ENCODE data around the gene TNNT2. TPM values are rescaled to one million over a fixed set of nuclear protein-coding genes. Genes with fewer than 3 reads are reported as not detected.

The TNNT2 gene
- total RNA-seq, 6 experiments from 2014 or later = 0.18 to 1.1 (median 0.24) TPM; not detected in 3

DNA sequence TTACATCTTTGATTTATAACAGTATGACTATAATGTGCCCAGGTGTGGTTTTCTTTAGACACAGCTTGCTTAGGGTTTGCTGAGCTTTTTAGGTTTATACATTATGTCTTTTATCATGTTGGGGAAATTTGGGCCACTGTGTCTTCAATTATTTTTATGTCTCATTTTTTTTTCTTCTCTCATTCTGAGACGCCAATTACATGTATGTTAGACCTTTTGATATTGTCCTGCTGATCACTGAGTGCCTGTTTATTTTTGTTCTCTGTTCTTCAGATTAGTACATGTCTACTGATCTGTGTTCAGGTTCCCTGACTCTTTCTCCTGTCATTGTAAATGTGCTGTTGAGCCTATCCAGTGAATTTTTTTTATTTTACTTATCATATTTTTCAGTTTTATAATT lies 36.1 kb downstream of the TNNT2 start:
- TF ChIP-seq CTCF (IDR thresholded peaks at IDR 0.05) (no peak), POLR2A (IDR thresholded peaks at IDR 0.05) (no peak)
- H3K27ac ChIP-seq = no peak overlapping the region
- no peaks in the 10 kb centered on the region for H3K36me3 ChIP-seq
- WGBS (ENCODE audit: insufficient coverage, low coverage, low lambda C conversion rate, missing lambda C conversion rate) = 17% methylated on average over 1 of the region's 1 CpG
- H3K4me1 ChIP-seq = no peaks in the 10 kb centered on the region
- H3K9me3 ChIP-seq = no peaks in the 10 kb centered on the region
- intact Hi-C loops (cut with DNase I) = no loop called here
- DNase-seq = no peak
- no peak for ATAC-seq
- H3K4me3 ChIP-seq = no peak overlapping the region
- no peaks in the 10 kb centered on the region for H3K27me3 ChIP-seq

GRCh38 chr1:201336711-201337450 lies 40.6 kb downstream of the TNNT2 start:
- Histone ChIP-seq H3K9me3 (no peaks in the 10 kb centered on the region), H3K27me3 (no peaks in the 10 kb centered on the region), H3K4me1 (no peaks in the 10 kb centered on the region), H3K36me3 (no peaks in the 10 kb centered on the region), H3K27ac (no peak overlapping the region), H3K4me3 (no peak overlapping the region)
- 86% methylated on average over 1 of the region's 9 CpGs for WGBS (ENCODE audit: insufficient coverage, low coverage, low lambda C conversion rate, missing lambda C conversion rate)
- ATAC-seq = no peak
- intact Hi-C loops (cut with DNase I) = no loop called here
- DNase-seq = peak in 1 of 3 donors; percentile 30
- TF ChIP-seq POLR2A (IDR thresholded peaks at IDR 0.05) (no peak), CTCF (IDR thresholded peaks at IDR 0.05) (no peak)

DNA sequence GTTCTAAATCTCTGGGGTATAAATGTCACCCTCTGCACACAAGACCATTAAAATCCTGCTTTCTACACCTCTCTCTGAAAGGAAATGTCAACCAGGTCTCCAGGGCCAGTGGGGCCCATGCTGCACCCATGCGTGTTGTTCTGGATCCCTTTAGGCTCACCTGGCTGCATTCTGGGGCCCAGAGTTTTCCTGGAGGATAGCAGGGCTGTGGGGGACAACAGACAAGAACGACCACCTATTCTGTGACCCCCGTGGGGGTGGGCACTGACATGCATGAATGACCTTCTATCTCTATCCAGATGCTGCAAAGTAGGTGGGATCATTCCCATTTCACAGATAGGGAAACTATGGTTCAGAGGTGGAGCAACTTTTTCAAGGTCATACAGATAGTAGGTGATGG lies 41.6 kb downstream of the TNNT2 start:
- ATAC-seq = no peak
- TF ChIP-seq CTCF (IDR thresholded peaks at IDR 0.05) (no peak), POLR2A (IDR thresholded peaks at IDR 0.05) (no peak)
- no peak overlapping the region for H3K27ac ChIP-seq
- no peaks in the 10 kb centered on the region for H3K27me3 ChIP-seq
- intact Hi-C loops (cut with DNase I) = no loop called here
- H3K9me3 ChIP-seq = no peaks in the 10 kb centered on the region
- no peaks in the 10 kb centered on the region for H3K36me3 ChIP-seq
- H3K4me1 ChIP-seq = no peaks in the 10 kb centered on the region
- 42% methylated on average over 3 of the region's 3 CpGs for WGBS (ENCODE audit: insufficient coverage, low coverage, low lambda C conversion rate, missing lambda C conversion rate)
- no peak overlapping the region for H3K4me3 ChIP-seq
- peak in 1 of 3 donors; percentile 9 for DNase-seq

GRCh38 chr1:201335174-201335870 lies 42.2 kb downstream of the TNNT2 start:
- 80% methylated on average over 8 of the region's 10 CpGs for WGBS (ENCODE audit: insufficient coverage, low coverage, low lambda C conversion rate, missing lambda C conversion rate)
- H3K36me3 ChIP-seq = no peaks in the 10 kb centered on the region
- no peaks in the 10 kb centered on the region for H3K9me3 ChIP-seq
- H3K4me3 ChIP-seq = no peak overlapping the region
- H3K27me3 ChIP-seq = no peaks in the 10 kb centered on the region
- ATAC-seq (no peak), DNase-seq (peak in 1 of 3 donors; percentile 8)
- TF ChIP-seq CTCF (IDR thresholded peaks at IDR 0.05) = no peak
- no peak for TF ChIP-seq POLR2A (IDR thresholded peaks at IDR 0.05)
- intact Hi-C loops (cut with DNase I) = no loop called here
- H3K4me1 ChIP-seq = no peaks in the 10 kb centered on the region
- no peak overlapping the region for H3K27ac ChIP-seq
